GM23338 (cell line): ENCODE measurements around the gene COL4A3.

Source experiments
- CTCF ChIP-seq, 2 experiments: fragments of 200-600 bp in 1 of 2; sonication (generic) in 1 of 2; conservative IDR thresholded peaks; 2 replicates each; pipeline versions ENCODE4 v1.5.1 to v1.6.1; 2016 to 2017; ENCODE audit warnings: antibody characterized with exemption in 2 of 2, low read depth in 2 of 2, mild to moderate bottlenecking in 2 of 2, moderate library complexity in 1 of 2
- EZH2 ChIP-seq: fragments of 200-600 bp; sonication (generic); IDR thresholded peaks from one replicate; pipeline ENCODE4 v1.8.0; 2017; ENCODE audit warnings: antibody characterized with exemption, mild to moderate bottlenecking, low read depth; ENCODE audit not compliant: unreplicated experiment
- JUNB ChIP-seq: IDR thresholded peaks from one replicate; pipeline ENCODE4 v1.6.1; 2016; ENCODE audit warnings: antibody characterized with exemption; ENCODE audit not compliant: unreplicated experiment

GRCh38 chr2:227257820-227258219 is 93.4 kb downstream of the COL4A3 start:
- TF ChIP-seq CTCF (conservative IDR thresholded peaks at IDR 0.05; ENCODE audit: low read depth in 2 of 2) (no peak), EZH2 (no peak), JUNB (no peak)
